IPS DF 4.7 (cell line): Measurements from ENCODE around the gene SMIM32.

Source experiments
- DNase-seq: peaks from one replicate; pipeline ENCODE4 v3.0.0-alpha.2; 2013; ENCODE audit warnings: low spot score; ENCODE audit errors: extremely low read depth

SMIM32 gene

DNA sequence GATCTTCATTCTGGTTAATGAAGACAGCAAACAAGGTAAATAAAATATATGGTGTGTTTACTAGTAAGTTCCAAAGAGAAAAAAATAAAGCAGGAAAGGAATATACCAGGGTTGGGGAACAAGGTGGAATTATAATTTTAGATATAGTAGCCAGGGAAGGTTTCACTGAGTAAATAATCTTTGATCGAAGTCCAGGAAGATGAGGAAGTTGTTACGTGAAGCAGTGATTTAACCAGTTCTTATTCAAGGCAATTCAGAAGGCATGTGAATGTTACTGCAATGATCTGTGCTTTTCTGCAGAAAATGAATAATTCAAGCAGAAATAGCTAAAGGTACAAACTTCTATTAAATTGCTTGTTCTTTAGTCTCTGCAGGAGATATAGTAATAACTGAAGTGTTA lies 6.2 kb downstream of the SMIM32 start:
- DNase-seq = no peak

DNA sequence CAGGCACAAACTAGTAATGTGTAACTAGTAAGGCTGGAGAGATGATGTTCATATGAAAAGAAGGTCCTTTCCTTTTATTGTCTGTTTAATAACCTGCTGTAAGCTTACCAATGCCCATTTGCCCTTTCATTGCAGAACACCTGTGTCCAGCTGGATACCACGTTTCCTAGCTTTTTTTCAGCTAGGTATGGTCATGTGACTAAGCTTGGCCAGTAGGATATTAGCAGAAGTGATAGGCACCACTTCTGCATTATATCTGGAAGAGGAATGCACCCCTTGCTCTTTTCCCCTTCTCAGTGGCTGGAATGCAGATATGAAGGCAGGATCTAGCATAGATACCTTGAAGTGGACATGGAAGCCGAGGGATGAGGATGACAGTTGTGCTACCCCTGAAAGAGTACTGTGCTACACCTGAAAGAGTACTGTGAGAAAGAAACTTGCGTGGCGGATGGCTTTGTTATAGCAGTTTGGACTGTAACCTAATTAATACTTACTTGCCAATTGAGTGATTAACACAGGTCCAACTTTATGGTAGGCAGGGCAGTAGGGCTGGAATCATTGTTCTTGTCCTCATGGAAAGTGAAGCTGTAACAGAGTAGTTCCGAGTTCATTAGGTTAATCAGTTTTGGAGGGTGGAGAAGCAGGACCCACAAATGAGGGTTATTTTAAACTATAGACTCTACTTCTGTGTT lies 6.8 kb downstream of the SMIM32 start:
- no peak for DNase-seq

DNA sequence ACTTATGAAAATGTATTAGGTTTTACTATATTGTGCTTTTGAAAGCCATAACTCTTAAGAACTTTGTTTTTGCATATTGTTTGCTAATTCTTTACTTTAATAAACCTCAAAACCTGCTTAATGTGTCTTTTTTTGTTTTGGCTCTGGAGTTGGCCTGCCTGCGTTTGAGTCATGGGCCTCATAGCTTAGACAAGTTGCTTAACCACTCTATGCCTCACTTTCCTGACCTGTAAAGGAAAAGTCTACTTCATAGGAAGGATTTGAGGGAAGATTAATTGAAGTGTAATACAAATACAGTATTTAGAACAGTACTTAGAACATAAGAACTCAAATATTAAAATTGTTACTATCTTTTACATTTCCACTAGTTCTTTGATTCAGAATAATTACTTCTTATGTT lies 10.3 kb downstream of the SMIM32 start:
- DNase-seq = no peak

DNA sequence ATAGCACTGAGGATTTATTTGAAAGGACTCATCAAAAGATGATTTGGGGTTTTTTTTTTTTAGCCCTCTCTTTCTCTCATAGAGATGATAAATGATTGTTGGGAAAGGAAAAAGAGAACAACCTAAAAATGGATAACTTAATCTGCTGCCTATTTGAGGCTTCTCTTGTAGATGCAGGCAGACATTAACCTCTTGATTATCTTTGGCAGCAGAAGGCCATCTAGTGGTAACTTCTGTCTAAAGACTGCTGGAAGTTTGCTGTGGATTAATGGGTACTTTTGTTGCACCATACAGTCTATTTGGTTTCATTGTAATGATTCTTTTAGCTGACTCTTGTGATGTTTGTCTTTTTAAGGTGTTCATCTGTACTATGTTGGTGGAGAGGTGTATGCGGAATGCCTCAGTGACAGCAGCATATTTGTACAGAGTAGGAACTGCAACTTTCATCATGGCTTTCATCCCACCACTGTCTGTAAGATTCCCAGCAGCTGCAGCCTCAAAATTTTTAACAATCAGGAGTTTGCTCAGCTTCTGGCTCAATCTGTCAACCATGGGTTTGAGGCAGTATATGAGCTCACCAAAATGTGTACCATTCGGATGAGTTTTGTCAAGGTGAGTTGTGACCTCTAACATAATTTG lies 18.8 kb downstream of the SMIM32 start:
- no peak for DNase-seq

DNA sequence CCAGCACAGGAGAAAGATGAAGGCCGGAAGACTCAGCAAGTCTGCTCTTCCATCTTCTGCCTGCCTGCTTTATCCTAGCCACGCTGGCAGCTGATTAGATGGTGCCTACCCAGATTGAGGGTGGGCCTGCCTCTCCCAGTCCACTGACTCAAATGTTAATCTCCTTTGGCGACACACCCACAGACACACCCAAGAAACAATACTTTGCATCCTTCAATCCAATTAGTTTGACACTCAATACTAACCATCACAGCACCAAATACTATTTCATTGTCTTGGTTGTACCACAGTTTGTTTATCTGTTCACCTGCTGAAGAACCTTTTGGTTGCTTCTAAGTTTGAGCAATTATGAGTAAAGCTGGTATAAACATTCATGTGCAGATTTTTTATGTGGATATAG lies 23.7 kb downstream of the SMIM32 start:
- DNase-seq = no peak

DNA sequence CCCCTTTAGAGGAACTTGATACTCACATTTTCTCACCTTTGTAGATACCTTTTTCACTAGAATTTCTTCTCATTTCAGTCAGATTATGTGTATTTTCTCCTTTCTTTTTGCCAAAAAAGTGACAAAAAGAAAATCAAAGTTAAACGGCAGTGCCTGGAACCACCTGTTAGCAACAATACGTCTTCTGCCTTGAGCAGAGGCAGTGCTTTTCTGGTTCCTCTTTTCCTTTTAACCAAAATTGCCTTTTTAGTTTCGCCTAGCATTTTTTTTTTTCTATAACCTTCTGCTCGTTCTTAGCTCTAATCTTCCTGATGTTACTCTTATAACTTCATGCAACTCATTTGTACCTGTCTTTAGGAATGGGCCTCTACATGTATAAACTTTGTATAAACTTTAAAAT lies 26.1 kb downstream of the SMIM32 start:
- no peak for DNase-seq

DNA sequence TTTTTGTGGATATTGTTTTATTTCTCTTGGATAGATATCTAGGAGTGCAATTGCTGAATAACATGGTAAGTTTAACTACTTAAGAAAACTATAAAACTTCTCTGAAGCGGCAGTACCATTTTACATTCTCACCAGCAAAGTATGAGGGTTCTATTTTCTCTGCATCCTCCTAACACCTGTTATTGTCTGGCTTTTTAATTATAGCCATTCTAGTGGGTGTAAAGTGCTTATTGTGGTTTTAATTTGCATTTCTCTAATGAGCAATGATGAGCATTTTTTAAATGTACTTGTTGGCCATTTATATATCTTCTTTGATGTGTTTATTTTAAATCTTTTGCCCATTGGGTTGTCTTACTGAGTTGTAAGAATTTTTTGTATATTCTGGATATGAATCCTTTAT lies 28.7 kb downstream of the SMIM32 start:
- no peak for DNase-seq

DNA sequence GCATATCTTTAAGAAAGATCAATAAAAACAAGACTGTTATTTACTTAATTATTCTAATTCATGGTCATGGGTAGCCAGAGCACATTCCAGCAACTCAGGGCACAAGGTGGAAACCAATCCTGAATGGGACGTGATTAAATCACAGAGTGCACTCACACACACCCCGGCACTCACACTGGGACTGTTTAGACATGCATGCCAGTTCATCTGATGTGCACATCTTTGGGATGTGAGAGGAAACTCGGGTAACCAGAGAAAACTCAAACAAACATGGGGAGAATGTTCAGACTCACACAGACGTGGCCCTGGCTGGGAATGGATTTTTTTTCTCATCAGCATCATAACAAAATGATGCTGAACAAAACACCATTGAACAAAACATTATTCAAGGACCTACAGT lies 31.0 kb downstream of the SMIM32 start:
- no peak for DNase-seq

DNA sequence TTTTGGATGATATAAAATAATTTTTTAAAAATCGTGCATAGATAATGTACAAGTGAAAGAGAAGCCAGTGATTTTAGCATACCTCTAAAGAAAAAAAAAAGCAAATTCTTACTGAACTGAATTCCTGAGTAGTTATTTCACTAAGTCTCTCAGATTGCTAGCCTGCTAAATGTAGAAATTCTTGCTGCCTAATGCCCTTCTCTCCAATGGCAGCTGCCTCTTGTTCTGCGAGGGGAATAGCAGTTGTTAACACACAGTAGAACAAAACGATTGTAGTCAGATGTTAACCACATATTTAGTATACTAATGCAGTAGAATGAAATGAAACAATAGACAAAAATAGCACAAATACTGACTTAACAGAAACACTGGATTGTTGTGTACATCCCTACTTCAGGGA lies 33.5 kb downstream of the SMIM32 start:
- DNase-seq = no peak

DNA sequence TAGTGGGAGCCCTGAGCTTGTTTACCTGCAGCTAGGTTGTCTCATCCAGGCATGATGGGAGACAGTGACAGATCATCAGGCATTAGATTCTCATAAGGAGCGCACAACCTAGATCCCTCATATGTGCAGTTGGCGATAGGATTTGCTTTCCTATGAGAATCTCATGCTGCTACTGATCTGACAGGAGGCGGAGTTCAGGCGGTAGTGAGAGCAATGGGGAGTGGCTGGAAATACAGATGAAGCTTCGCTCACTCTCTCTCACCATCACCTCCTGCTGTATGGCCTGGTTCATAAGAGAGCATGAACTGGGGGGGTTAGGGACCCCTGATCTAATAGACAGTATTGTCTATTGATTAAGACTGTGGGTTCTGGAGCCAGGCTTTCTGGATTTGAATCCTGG lies 35.4 kb downstream of the SMIM32 start:
- no peak for DNase-seq

DNA sequence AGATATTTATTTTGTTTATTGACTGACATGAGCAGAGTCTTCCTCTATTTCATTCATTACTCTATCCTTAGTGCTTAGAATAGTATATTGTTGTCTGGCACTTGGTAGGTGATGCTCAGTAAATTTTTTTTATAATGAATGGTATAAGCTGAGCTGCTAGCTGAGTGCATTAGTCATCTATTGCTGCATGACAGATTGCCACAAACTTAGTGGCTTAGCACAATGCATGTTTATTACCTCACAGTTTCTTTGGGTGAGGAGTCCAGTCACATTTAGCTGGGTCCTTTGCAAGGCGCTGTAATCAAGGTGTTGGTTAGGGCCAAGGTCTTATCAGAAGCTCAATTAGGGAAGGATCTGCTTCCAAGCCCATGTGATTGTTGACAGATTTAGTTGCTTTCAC lies 37.2 kb downstream of the SMIM32 start:
- no peak for DNase-seq

DNA sequence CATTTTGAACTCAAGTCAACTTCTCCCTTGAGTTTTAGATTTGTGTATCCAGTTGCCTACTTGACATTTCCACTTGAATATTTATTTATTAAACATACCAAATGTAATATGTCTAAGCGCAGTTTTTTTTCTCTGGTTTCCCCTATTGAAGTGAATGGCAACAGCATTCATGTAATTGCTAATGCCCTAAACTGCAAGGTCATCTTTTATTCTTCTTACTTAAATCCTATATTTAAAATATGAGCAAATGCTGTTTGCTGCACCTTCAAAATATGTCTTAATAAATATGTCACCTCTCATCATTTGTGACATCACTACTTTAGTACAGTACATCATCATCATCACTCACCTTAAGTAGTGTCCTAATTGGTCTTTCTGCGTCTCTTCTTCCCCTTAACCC lies 37.9 kb downstream of the SMIM32 start:
- DNase-seq = no peak

DNA sequence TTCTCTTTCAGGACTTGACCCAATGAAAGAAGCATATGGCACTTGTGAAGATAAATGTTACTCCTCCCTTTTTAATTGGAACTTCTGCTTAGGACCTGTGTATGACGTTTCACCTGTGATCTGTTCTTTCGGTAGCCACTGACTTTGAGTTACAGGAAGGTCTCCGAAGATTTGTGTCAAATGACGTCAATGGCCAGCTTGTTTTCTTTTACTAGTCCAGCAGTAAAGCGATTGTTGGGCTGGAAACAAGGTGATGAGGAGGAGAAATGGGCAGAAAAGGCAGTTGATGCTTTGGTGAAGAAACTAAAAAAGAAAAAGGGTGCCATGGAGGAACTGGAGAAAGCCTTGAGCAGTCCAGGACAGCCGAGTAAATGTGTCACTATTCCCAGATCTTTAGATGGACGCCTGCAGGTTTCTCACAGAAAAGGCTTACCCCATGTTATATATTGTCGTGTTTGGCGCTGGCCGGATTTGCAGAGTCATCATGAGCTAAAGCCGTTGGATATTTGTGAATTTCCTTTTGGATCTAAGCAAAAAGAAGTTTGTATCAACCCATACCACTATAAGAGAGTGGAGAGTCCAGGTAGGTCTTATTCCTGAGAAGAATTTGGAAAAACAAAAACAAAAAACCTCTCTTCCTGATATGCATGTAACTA lies 39.3 kb downstream of the SMIM32 start:
- DNase-seq = no peak

DNA sequence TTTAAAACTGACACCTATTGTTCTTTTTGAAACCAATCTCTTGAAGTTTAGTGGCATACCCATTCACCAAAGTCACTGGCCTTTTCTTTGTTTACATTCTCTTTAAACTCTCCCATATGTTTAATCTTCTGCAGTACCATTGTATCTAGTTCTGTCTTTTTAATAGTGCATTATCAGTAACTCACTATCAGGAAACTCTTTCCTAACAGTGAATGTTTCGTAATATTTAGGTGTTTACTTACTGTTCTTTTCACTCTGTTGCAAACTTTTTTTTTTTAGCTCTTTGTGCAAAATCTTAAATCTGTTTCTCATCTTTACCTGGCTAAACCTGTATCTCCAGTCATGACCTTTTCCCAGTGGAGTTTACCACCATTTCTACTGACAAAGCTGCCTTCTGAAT lies 43.1 kb downstream of the SMIM32 start:
- no peak for DNase-seq

DNA sequence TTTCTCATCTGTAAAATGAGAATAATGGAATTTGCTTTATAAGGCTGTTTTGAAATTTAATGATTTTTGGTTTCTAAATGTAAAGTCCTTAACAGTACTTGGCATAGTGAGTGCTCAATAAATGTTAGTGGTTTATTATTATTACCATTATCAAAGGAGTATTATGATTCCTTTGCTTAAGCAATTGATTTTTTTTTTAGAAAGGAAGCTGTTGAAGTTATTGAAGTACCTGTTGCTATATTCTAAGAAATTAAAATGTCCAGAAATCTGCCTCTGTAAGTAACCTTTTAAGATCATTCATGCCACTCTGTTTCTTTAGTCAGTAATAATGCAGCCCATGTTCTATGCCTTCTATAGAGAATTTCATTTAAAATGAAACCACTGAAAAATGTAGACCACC lies 45.3 kb downstream of the SMIM32 start:
- DNase-seq = no peak

DNA sequence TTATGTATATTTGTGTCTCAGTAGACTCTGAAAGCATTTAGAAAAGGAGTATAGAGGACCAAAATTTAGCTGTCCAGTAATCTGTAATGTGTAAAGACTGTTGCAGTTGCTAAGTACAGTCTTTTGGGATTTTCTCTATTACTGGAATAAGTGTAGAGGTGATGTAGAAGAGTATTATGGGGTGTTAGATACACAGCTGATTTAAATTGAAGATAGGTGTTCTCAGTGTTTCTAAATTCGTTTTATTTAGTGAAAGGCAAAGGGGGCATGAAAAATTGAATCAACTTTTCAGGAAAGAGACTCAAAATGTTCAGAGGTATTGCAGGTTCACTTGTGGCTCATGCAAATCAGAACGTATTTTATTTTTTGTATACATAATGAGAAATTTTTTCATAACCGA lies 46.8 kb downstream of the SMIM32 start:
- DNase-seq = no peak

DNA sequence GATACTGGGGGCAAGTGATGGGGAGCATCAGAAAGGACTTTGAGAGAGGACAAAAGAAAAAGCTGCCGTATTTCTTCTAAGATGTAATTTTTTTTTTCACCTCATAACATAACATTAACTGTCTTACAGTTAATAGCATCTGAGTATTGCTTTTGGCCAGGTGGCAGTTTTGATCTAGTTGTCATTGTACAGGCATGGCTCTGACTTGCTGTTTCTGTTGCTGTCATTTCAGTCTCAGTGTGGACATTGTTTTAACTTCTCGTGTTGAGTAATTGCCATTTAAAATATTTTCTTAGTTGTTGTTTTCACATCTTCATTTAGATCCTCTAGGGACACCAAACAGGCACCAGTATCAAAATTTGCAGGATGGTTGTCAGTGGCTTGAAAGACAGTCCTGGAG lies 47.9 kb downstream of the SMIM32 start:
- DNase-seq = no peak

DNA sequence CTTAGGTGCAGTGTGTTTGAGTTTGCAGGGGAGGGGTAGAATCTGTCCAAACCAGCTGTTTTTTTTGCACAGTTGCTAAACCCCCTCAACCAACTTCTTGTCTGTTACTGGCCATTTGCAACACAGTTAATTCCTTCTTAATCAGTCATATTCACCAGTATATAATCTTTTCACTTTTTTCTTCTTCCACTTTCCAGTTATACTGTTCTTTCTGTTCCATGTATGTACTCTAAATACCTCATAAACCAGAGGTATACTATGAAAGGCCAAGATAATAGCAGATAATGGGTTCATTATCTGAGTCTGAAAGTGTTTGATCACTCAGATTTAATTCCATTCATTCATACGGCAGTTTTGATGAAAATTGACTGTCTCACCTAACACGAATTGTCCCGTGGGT lies 49.2 kb downstream of the SMIM32 start:
- no peak for DNase-seq

DNA sequence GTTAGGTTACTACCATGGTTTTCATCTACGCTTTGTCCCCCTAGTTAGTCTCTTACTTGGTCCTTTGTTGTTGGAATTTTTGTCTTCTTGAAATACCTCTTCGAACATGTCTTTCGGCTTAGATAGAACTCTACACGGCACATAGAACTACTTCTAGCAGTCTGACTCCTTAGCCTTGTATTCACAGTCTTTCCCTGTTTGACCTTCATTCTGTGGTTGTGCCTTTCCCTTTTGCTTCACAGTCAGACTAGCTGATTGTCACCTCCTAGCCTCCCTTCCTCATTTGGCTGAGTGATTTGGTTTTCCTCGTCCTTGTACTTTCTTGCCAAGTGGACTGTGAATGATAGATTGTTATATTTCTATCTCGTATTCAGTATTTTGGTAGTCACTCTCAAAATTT lies 49.6 kb downstream of the SMIM32 start:
- no peak for DNase-seq

DNA sequence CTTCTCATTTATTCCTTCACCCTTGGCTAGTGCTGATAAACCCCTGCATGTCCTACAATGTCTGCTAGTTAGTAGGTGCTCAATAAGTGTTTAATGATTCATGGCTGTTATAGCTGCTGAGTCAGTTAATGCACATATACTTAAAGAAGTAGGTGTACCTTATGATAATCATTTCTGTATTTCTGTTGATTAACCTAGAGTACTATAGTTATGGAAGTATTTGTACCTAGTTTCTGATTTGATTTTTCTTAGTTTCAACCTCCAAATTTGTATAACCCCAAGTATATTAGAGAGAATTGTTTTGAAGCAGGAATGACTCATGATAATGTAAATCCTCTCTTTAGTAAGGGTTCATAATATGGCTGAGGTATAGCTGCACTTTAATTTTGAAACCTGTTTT lies 51.4 kb downstream of the SMIM32 start:
- no peak for DNase-seq
